GM12878 (cell line): ENCODE results near the gene GCC2. TPM values are rescaled to one million over a fixed set of nuclear protein-coding genes. Genes with fewer than 3 reads are reported as not detected.

Experiments
- POLR2A ChIP-seq: IDR thresholded peaks from 2 replicates; pipeline ENCODE4 v1.6.1; 2011; ENCODE audit warnings: low read depth, mild to moderate bottlenecking, low read length
- RELA ChIP-seq: fragments of 450-650 bp; IDR thresholded peaks from 2 replicates; pipeline ENCODE4 v1.8.0; 2014; ENCODE audit warnings: borderline replicate concordance; ENCODE audit not compliant: partially characterized antibody
- SMAD1 ChIP-seq: fragments of 450-650 bp; IDR thresholded peaks from 2 replicates; pipeline ENCODE4 v1.6.1; 2018; ENCODE audit warnings: mild to moderate bottlenecking, low read depth; ENCODE audit not compliant: partially characterized antibody
- SMAD5 ChIP-seq: IDR thresholded peaks from 2 replicates; pipeline ENCODE4 v1.6.1; 2016; ENCODE audit warnings: antibody characterized with exemption, low read depth
- YY1 ChIP-seq: IDR thresholded peaks from 2 replicates; pipeline ENCODE4 v1.6.1; 2011; ENCODE audit warnings: low read depth, mild to moderate bottlenecking, low read length
- polyA plus RNA-seq, 11 experiments: library from polyadenylated mRNA; depleted of rRNA in 4 of 11; unstranded in 6 of 11; stranded (reverse) in 5 of 11; fragments of >200 nt; fragmentation: Nextera tagmentation in 4 of 11; fragmentation: Illumina TruSeq in 1 of 11; extraction: Ambion mirVana in 4 of 11; extraction: Trizol in 1 of 11; gene quantifications; 1 replicate in 1 of 11; 2 replicates in 10 of 11; pipeline versions ENCODE4 v1.2.1 to v1.2.3, GENCODE V29; 2011 to 2016; ENCODE audit warnings: inconsistent platforms in 2 of 11, missing spikeins in 2 of 11, low read depth in 1 of 11
- total RNA-seq, 4 experiments: library from RNA; depleted of rRNA in 3 of 4; stranded (reverse); fragments of >200 nt in 3 of 4; fragmentation: Illumina TruSeq in 1 of 4; extraction: Trizol in 1 of 4; gene quantifications; 2 replicates each; pipeline versions ENCODE4 v1.2.1 to v1.2.3, GENCODE V29; 2013 to 2021
- TF ChIP-seq, protein P1 (sequence below): fragments of 450-650 bp; IDR thresholded peaks from 2 replicates; pipeline ENCODE4 v1.6.1; 2016; ENCODE audit warnings: mild to moderate bottlenecking
- TF ChIP-seq, protein P2 (sequence below): fragments of 450-650 bp; formaldehyde crosslinking; IDR thresholded peaks from 2 replicates; pipeline ENCODE4 v1.5.0; 2022; ENCODE audit warnings: mild to moderate bottlenecking, missing genetic modification characterization
- TF ChIP-seq, protein P3 (sequence below): IDR thresholded peaks from 2 replicates; pipeline ENCODE4 v1.6.1; 2011; ENCODE audit warnings: low read depth, mild to moderate bottlenecking, low read length, moderate library complexity, borderline replicate concordance; ENCODE audit errors: extremely low read depth
- TF ChIP-seq, protein P4 (sequence below): IDR thresholded peaks from 2 replicates; pipeline ENCODE4 v1.6.1; 2012; ENCODE audit warnings: mild to moderate bottlenecking, low read depth, low read length

GCC2 gene
- total and polyA plus RNA-seq, 10 of the 15 experiments (the other 5 are each of a cell fraction or from before 2014, with no cell fraction given), result 11.8 to 35.5 (median 25.4) TPM

DNA sequence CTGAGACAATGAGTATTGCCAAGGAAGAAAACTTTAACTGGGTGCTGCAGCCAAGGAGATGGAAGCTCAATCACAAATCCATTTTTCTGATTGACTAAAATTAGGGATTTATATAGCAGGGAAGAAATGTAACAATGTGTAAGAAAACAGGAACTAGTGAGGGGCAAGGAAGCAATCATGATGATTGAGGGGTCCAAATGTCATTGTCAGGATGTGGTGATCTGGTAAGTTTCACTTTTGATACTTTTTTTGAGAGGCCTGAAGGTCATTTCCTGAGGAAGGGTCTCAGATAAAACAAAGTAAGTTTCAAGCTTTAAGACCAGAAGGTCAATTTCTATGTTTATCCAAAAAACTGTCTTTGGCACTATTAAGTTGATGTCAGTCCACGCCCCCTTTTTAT is 12.0 kb upstream of the GCC2 start (continued):
- TF ChIP-seq, protein P1, sequence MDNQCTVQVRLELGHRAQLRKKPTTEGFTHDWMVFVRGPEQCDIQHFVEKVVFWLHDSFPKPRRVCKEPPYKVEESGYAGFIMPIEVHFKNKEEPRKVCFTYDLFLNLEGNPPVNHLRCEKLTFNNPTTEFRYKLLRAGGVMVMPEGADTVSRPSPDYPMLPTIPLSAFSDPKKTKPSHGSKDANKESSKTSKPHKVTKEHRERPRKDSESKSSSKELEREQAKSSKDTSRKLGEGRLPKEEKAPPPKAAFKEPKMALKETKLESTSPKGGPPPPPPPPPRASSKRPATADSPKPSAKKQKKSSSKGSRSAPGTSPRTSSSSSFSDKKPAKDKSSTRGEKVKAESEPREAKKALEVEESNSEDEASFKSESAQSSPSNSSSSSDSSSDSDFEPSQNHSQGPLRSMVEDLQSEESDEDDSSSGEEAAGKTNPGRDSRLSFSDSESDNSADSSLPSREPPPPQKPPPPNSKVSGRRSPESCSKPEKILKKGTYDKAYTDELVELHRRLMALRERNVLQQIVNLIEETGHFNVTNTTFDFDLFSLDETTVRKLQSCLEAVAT, result no peak
- TF ChIP-seq, protein P2, sequence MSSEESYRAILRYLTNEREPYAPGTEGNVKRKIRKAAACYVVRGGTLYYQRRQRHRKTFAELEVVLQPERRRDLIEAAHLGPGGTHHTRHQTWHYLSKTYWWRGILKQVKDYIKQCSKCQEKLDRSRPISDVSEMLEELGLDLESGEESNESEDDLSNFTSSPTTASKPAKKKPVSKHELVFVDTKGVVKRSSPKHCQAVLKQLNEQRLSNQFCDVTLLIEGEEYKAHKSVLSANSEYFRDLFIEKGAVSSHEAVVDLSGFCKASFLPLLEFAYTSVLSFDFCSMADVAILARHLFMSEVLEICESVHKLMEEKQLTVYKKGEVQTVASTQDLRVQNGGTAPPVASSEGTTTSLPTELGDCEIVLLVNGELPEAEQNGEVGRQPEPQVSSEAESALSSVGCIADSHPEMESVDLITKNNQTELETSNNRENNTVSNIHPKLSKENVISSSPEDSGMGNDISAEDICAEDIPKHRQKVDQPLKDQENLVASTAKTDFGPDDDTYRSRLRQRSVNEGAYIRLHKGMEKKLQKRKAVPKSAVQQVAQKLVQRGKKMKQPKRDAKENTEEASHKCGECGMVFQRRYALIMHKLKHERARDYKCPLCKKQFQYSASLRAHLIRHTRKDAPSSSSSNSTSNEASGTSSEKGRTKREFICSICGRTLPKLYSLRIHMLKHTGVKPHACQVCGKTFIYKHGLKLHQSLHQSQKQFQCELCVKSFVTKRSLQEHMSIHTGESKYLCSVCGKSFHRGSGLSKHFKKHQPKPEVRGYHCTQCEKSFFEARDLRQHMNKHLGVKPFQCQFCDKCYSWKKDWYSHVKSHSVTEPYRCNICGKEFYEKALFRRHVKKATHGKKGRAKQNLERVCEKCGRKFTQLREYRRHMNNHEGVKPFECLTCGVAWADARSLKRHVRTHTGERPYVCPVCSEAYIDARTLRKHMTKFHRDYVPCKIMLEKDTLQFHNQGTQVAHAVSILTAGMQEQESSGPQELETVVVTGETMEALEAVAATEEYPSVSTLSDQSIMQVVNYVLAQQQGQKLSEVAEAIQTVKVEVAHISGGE (CRISPR knock-in tag), result no peak
- TF ChIP-seq RELA (no peak), SMAD1 (no peak), SMAD5 (no peak), YY1 (no peak), POLR2A (no peak)
- TF ChIP-seq, protein P3, sequence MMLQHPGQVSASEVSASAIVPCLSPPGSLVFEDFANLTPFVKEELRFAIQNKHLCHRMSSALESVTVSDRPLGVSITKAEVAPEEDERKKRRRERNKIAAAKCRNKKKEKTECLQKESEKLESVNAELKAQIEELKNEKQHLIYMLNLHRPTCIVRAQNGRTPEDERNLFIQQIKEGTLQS, result no peak
- TF ChIP-seq, protein P4, sequence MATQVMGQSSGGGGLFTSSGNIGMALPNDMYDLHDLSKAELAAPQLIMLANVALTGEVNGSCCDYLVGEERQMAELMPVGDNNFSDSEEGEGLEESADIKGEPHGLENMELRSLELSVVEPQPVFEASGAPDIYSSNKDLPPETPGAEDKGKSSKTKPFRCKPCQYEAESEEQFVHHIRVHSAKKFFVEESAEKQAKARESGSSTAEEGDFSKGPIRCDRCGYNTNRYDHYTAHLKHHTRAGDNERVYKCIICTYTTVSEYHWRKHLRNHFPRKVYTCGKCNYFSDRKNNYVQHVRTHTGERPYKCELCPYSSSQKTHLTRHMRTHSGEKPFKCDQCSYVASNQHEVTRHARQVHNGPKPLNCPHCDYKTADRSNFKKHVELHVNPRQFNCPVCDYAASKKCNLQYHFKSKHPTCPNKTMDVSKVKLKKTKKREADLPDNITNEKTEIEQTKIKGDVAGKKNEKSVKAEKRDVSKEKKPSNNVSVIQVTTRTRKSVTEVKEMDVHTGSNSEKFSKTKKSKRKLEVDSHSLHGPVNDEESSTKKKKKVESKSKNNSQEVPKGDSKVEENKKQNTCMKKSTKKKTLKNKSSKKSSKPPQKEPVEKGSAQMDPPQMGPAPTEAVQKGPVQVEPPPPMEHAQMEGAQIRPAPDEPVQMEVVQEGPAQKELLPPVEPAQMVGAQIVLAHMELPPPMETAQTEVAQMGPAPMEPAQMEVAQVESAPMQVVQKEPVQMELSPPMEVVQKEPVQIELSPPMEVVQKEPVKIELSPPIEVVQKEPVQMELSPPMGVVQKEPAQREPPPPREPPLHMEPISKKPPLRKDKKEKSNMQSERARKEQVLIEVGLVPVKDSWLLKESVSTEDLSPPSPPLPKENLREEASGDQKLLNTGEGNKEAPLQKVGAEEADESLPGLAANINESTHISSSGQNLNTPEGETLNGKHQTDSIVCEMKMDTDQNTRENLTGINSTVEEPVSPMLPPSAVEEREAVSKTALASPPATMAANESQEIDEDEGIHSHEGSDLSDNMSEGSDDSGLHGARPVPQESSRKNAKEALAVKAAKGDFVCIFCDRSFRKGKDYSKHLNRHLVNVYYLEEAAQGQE, result no peak
- TF ChIP-seq, all 136 proteins: peak for 0
